GM18861 (cell line): ENCODE data around the gene ENAH.

Source experiments
- ATAC-seq: cut with Tn5 transposase; IDR thresholded peaks from one replicate; pipeline ENCODE4 v1.9.1; 2021; ENCODE audit not compliant: unreplicated experiment

Gene ENAH

GRCh38 chr1:225506727-225507126 lies 146.2 kb downstream of the ENAH start:
- ATAC-seq: no peak

GRCh38 chr1:225504776-225505175 lies 148.1 kb downstream of the ENAH start:
- ATAC-seq: no peak

GRCh38 chr1:225500624-225501192 lies 152.2 kb downstream of the ENAH start:
- ATAC-seq: no peak

GRCh38 chr1:225498549-225499136 lies 154.3 kb downstream of the ENAH start:
- ATAC-seq: no peak

GRCh38 chr1:225494789-225495359 lies 158.0 kb downstream of the ENAH start:
- ATAC-seq: no peak

- no peak for ATAC-seq
These were observed 159.2 kb downstream of the ENAH start for GRCh38 chr1:225493591-225494246.

GRCh38 chr1:225488676-225489075 lies 164.2 kb downstream of the ENAH start:
- no peak for ATAC-seq

GRCh38 chr1:225486856-225487255 lies 166.1 kb downstream of the ENAH start:
- ATAC-seq: no peak

GRCh38 chr1:225485991-225486530 lies 166.9 kb downstream of the ENAH start:
- ATAC-seq: no peak

- no peak for ATAC-seq
These were observed 167.7 kb downstream of the ENAH start for GRCh38 chr1:225485226-225485625.

GRCh38 chr1:225484657-225485214 lies 168.2 kb downstream of the ENAH start:
- ATAC-seq: no peak

- no peak for ATAC-seq
These were observed 168.9 kb downstream of the ENAH start for GRCh38 chr1:225483818-225484656.

GRCh38 chr1:225482421-225482950 lies 170.4 kb downstream of the ENAH start:
- ATAC-seq: no peak

GRCh38 chr1:225481738-225482137 lies 171.2 kb downstream of the ENAH start:
- no peak for ATAC-seq

- peak; percentile 86 for ATAC-seq
These were observed 172.0 kb downstream of the ENAH start for GRCh38 chr1:225480825-225481434.

- no peak for ATAC-seq
These were observed 172.8 kb downstream of the ENAH start for GRCh38 chr1:225479996-225480720.

GRCh38 chr1:225479341-225479740 lies 173.6 kb downstream of the ENAH start:
- ATAC-seq: no peak

- ATAC-seq: no peak
These were observed 175.5 kb downstream of the ENAH start for GRCh38 chr1:225477296-225477911.

- no peak for ATAC-seq
These were observed 176.4 kb downstream of the ENAH start for GRCh38 chr1:225476538-225476988.
